ENCODE data around the gene SLIT3.

Gene SLIT3

DNA sequence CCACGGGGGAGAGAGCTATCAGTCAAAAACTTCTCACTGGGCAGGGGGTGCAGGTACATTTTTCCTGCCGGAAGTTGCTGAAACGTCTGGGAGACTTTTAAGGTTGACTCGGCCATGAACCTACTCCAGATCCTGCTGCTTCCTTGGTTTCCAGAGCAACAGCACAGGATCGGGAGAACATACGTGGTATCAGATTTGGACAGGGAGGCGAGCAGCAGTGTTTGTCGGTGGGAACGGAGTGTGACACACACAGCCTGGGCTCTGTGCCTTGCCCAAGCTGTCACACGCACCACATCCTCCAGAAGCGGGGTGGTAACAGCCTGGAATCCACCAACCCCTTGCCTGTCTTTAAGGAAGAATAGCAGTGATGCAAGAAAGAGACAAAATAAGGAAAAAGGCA, 276.5 kb downstream of the SLIT3 start:
- no peak overlapping the region for H3K4me3 ChIP-seq (ENCODE audit: low read length)
- TF ChIP-seq, protein P1, sequence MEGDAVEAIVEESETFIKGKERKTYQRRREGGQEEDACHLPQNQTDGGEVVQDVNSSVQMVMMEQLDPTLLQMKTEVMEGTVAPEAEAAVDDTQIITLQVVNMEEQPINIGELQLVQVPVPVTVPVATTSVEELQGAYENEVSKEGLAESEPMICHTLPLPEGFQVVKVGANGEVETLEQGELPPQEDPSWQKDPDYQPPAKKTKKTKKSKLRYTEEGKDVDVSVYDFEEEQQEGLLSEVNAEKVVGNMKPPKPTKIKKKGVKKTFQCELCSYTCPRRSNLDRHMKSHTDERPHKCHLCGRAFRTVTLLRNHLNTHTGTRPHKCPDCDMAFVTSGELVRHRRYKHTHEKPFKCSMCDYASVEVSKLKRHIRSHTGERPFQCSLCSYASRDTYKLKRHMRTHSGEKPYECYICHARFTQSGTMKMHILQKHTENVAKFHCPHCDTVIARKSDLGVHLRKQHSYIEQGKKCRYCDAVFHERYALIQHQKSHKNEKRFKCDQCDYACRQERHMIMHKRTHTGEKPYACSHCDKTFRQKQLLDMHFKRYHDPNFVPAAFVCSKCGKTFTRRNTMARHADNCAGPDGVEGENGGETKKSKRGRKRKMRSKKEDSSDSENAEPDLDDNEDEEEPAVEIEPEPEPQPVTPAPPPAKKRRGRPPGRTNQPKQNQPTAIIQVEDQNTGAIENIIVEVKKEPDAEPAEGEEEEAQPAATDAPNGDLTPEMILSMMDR (conservative IDR thresholded peaks at IDR 0.05; ENCODE audit: low read depth, low read length) = no peak
- no peak for DNase-seq (ENCODE audit: low read depth)

DNA sequence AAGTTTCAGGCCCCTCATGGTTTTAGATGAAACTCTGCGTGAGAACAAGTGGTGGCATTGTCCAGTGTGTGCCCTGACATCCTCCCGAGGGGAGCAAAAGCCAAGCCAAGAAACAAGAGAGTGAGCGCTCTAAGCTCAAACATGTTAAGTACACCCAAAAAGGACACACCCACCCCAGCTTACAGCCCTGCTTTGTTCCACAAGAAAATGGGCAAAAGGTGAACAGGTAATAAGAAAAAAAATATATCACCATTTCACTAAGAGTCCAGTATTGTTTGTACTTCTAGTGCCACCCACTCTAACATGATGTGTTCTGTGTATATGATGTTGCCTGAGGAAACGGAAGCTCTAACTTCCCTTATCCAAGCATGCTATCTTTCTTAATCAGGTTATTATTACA, 278.2 kb downstream of the SLIT3 start:
- H3K4me3 ChIP-seq (ENCODE audit: low read length) = no peak overlapping the region
- DNase-seq (ENCODE audit: low read depth) = no peak
- TF ChIP-seq, protein P1 (conservative IDR thresholded peaks at IDR 0.05; ENCODE audit: low read depth, low read length) = no peak

DNA sequence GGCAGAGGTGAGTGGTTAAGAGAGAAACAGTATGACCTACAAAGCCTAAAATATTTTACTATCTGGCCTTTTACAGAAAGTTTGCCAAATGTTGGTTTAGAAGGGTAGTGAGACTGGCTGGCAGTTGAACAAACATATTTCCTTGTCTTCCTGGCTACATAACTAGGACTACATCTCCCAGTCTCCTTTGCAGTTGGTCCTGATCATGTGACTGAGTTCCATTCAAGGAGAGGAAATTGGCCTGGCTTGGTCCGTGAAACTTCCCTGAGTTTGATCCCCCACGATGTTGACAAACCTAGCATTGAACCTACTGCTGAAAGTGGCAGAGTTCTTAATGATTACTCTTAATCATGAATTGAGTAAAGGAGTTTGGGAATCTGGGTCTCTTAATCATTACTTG, 280.8 kb downstream of the SLIT3 start:
- TF ChIP-seq, protein P1 (conservative IDR thresholded peaks at IDR 0.05; ENCODE audit: low read depth, low read length) = no peak
- DNase-seq (ENCODE audit: low read depth) = no peak
- H3K4me3 ChIP-seq (ENCODE audit: low read length) = no peak overlapping the region

DNA sequence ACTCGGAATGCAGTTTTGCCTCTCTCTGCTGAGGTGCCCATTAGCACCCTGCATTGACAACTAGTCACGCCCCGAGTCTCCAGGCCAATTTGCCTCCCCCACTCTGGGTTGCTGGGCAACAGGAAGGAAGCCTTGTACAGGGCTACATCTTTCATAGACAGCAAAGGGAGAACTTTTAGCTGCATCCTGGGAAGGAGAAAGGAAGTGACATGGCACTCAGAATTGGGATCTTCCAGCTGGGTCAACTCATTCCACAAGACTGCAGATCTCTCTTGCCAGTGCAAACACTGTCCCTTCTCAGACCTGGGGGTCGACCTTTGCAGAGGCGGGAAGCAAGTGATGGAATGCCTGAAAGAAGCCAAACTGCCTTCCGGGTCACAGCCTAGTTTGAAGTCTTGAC, 282.0 kb downstream of the SLIT3 start:
- TF ChIP-seq, protein P1 (conservative IDR thresholded peaks at IDR 0.05; ENCODE audit: low read depth, low read length) = no peak
- no peak overlapping the region for H3K4me3 ChIP-seq (ENCODE audit: low read length)
- no peak for DNase-seq (ENCODE audit: low read depth)

DNA sequence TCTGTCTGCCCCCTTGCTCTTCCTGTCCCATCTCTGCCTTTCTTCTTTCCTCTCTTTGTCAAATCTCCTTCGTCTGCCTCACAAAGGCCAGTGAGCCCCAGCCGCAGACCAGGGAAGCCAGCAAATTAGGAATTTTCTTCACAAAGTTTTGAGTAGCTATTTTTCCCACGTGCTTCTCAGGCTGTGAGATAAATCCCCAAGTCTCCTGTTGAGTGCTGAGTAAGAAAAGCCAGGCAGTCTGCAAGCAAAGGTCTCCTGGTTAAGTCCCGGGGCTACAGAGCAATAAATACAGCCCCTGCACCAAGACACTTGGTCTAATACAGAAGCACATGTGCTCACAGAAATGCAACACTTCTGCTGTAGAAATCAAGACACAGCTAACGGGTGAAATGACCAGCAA, 284.9 kb downstream of the SLIT3 start:
- no peak for DNase-seq (ENCODE audit: low read depth)
- no peak overlapping the region for H3K4me3 ChIP-seq (ENCODE audit: low read length)
- TF ChIP-seq, protein P1 (conservative IDR thresholded peaks at IDR 0.05; ENCODE audit: low read depth, low read length) = no peak

DNA sequence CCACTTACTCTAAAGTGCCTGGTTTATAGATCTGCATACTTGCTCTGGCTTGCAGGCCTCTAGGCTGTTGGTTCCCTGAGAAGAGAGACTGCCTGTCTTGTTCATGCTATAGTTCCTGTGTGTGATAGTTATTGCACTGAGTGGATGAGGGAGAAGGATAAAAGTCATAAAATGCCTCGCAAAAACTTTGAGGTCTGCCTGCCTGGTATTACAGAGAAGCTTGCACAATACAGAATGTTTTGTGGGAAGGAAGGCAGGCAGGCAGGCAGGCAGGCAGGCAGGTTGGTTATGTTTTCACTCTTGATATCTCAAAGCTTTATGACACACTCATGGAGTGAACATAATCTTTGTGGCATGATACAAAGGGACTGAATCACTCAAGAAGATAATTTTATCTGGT, 287.1 kb downstream of the SLIT3 start:
- no peak overlapping the region for H3K4me3 ChIP-seq (ENCODE audit: low read length)
- DNase-seq (ENCODE audit: low read depth) = no peak
- TF ChIP-seq, protein P1 (conservative IDR thresholded peaks at IDR 0.05; ENCODE audit: low read depth, low read length) = no peak

DNA sequence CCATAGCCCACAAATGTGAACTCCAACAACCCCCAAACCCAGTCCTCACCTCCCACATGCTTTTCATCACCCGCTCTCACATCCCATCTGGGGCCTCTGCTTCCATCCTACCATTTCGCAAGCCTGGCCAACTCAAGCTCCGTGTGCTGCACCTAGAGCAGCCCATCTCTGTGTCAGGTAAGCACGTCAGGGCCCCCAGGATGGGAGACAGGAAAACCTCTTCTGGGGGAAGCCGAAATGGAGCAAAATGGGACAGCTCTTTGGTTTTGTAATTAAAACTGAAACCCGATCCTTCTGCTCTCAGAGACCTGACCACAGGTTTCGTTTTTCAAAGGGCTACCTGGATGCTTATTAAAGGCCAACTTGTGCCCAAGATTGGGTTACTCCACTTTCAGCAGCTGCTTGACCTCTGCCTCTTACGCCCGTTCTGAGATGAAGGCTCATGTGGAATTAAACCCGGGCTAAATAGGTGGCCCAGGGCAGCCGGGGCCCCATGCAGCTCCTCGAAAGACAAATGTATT, 287.7 kb downstream of the SLIT3 start:
- TF ChIP-seq, protein P1 (conservative IDR thresholded peaks at IDR 0.05; ENCODE audit: low read depth, low read length) = no peak
- no peak overlapping the region for H3K4me3 ChIP-seq (ENCODE audit: low read length)
- no peak for DNase-seq (ENCODE audit: low read depth)

All from retinal pigment epithelial cell (primary cell).